Adrenal gland (tissue), 5 donors: Measurements from ENCODE around the gene GRIP1.

Experiments
- CTCF ChIP-seq, 6 experiments: fragments of 450-650 bp in 4 of 6; fragments of 200-600 bp in 2 of 6; sonication (generic) in 1 of 6; IDR thresholded peaks; 1 replicate in 5 of 6; 2 replicates in 1 of 6; pipeline versions ENCODE4 v1.5.1 to v1.8.0; 2016 to 2021; ENCODE audit warnings: antibody characterized with exemption in 6 of 6, mild to moderate bottlenecking in 2 of 6, moderate library complexity in 1 of 6
- POLR2A ChIP-seq, 2 donors: fragments of 450-650 bp; IDR thresholded peaks; one replicate each; pipeline ENCODE4 v1.6.1; 2017; ENCODE audit warnings: antibody characterized with exemption in 2 of 2, mild to moderate bottlenecking in 2 of 2, moderate library complexity in 1 of 2
- donor health status: DM: no; HTN: no; CAD: no.

- no peak for TF ChIP-seq CTCF (IDR thresholded peaks at IDR 0.05)
- no peak for TF ChIP-seq POLR2A (IDR thresholded peaks at IDR 0.05)
Observed at GRCh38 chr12:66345212-66345611, 333.7 kb downstream of the GRIP1 start.
